Measurements from ENCODE around the gene CHD6.

GRCh38 chr20:41537865-41538264 lies 80.3 kb downstream of the CHD6 start:
- no peak for TF ChIP-seq YY1 (IDR thresholded peaks at IDR 0.05; ENCODE audit: insufficient read depth, insufficient read length)
- TF ChIP-seq ZNF274 (IDR thresholded peaks at IDR 0.05; ENCODE audit: low read depth, low read length): no peak
- no peak for TF ChIP-seq SUZ12 (IDR thresholded peaks at IDR 0.05; ENCODE audit: extremely low read depth, insufficient read depth, insufficient read length)

Data from NT2/D1 (cell line).